Hepatocyte (in vitro differentiated cells): Measurements from ENCODE around the gene MLC1.

Source experiments
- EZH2phosphoT487 ChIP-seq: fragments of 200-600 bp; sonication (generic); IDR thresholded peaks from one replicate; pipeline ENCODE4 v1.6.1; 2018; ENCODE audit warnings: antibody characterized with exemption, mild to moderate bottlenecking, low read depth, moderate library complexity; ENCODE audit not compliant: unreplicated experiment, severe bottlenecking
- TF ChIP-seq, protein P1 (sequence below): fragments of 200-600 bp; sonication (generic); IDR thresholded peaks from 2 replicates; pipeline ENCODE4 v1.5.1; 2016; ENCODE audit warnings: antibody characterized with exemption, mild to moderate bottlenecking; ENCODE audit not compliant: poor library complexity

DNA sequence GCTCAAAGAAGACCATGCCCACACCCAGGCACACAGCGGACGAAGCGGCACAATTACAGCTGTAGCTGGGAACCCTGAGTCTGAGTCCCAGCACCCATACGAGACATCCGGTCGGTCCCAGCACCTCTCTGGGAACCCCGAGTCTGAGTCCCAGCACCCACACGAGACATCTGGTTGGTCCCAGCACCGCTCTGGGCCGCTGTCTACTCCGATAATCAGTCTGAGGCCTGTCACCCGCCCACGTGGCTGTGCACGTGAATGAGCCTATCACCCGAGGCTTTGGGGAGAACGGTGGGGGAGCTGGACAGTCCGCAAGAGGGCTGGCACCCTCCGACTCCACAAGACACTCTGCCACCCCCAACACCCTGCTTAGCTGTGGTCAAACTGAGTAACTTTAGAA is 33.3 kb downstream of the MLC1 start:
- TF ChIP-seq, protein P1, sequence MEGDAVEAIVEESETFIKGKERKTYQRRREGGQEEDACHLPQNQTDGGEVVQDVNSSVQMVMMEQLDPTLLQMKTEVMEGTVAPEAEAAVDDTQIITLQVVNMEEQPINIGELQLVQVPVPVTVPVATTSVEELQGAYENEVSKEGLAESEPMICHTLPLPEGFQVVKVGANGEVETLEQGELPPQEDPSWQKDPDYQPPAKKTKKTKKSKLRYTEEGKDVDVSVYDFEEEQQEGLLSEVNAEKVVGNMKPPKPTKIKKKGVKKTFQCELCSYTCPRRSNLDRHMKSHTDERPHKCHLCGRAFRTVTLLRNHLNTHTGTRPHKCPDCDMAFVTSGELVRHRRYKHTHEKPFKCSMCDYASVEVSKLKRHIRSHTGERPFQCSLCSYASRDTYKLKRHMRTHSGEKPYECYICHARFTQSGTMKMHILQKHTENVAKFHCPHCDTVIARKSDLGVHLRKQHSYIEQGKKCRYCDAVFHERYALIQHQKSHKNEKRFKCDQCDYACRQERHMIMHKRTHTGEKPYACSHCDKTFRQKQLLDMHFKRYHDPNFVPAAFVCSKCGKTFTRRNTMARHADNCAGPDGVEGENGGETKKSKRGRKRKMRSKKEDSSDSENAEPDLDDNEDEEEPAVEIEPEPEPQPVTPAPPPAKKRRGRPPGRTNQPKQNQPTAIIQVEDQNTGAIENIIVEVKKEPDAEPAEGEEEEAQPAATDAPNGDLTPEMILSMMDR: no peak
- no peak for TF ChIP-seq EZH2phosphoT487
